DND-41 (cell line): ENCODE results near the gene LDLRAD2.

Experiments
- CTCF ChIP-seq: IDR thresholded peaks from 2 replicates; pipeline ENCODE4 v1.5.1; 2012; ENCODE audit warnings: borderline replicate concordance, low read length, moderate library complexity, mild to moderate bottlenecking; ENCODE audit not compliant: poor library complexity, severe bottlenecking; ENCODE audit errors: extremely low read depth
- EZH2 ChIP-seq: IDR thresholded peaks from 3 replicates; pipeline ENCODE4 v1.6.1; 2012; ENCODE audit warnings: borderline replicate concordance, low read depth, mild to moderate bottlenecking, moderate library complexity, low read length, inconsistent platforms; ENCODE audit not compliant: severe bottlenecking

DNA sequence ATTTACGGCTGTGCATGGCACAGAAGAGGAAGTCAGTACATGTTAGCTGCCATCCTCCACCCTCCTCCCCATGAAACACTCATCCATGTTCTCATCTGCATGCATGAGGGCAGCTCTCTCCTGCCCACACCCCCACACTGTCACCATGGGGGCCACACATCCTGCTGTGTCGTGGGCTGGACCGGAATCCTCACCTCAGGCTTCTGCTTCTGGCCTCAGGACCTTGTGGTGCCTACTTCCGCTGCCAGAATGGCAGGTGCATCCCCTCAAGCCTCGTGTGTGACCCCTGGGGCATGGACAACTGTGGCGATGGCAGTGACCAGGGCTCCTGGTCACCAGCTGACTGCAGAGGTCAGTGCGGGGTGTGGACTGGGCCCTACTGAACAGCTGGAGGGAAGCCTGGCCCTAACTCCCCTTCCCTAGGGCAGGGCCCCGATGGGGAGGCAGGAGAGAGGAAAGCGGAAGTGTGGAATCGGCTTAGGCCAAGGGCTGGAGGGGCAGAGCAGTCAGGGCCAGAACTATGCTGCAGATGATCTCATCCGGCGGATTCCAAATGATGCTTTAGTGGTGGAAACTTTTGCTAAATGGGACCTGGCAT is 3.8 kb downstream of the LDLRAD2 start:
- TF ChIP-seq EZH2 (no peak), CTCF (no peak)
